ENCODE data around the gene ATP8A2. TPM values are rescaled to one million over a fixed set of nuclear protein-coding genes. Genes with fewer than 3 reads are reported as not detected.

Gene ATP8A2
- total RNA-seq, 1 donor: 0.72 TPM

DNA sequence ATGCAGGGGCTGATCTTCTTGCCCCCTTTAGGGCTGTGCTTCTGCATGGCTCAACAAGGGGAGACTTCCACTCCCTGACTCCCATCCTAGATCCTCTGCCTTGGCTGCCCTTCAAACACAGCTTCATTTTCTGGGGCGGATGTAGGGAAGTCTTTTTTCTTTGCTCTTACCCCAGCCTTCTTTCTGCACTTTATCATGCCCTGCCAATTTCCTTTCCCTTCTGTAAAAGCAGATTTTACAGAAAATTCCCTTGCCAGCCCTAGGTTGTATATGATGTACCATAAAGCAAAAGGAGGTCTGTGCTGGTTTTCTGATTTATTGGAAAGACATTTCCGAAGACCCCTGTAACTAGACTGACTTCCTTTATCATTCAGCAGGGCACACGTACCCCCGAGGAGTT, 396.6 kb downstream of the ATP8A2 start:
- H3K4me1 ChIP-seq (ENCODE audit: insufficient read depth, low read length): no peaks in the 10 kb centered on the region
- no peaks in the 10 kb centered on the region for H3K36me3 ChIP-seq (ENCODE audit: insufficient read depth, low read length)
- no peak overlapping the region for H3K27ac ChIP-seq (ENCODE audit: low read depth, low read length)
- no peaks in the 10 kb centered on the region for H4K20me1 ChIP-seq (ENCODE audit: insufficient read depth, low read length)
- no peaks in the 10 kb centered on the region for H3K9me3 ChIP-seq (ENCODE audit: low read depth, low read length)
- no peak overlapping the region for H3K4me3 ChIP-seq (ENCODE audit: insufficient read depth, low read length)
- no peak overlapping the region for H3K4me2 ChIP-seq (ENCODE audit: insufficient read depth, low read length)
- no peak for DNase-seq (ENCODE audit: insufficient read length, low spot score, missing footprints)
- H3K27me3 ChIP-seq (ENCODE audit: insufficient read depth, low read length): peaks cover under 1% of the 10 kb centered on the region
- no peaks in the 10 kb centered on the region for H3K79me2 ChIP-seq (ENCODE audit: insufficient read depth, low read length)
- H2AFZ ChIP-seq (ENCODE audit: low read length): no peak overlapping the region
- TF ChIP-seq, protein P1, sequence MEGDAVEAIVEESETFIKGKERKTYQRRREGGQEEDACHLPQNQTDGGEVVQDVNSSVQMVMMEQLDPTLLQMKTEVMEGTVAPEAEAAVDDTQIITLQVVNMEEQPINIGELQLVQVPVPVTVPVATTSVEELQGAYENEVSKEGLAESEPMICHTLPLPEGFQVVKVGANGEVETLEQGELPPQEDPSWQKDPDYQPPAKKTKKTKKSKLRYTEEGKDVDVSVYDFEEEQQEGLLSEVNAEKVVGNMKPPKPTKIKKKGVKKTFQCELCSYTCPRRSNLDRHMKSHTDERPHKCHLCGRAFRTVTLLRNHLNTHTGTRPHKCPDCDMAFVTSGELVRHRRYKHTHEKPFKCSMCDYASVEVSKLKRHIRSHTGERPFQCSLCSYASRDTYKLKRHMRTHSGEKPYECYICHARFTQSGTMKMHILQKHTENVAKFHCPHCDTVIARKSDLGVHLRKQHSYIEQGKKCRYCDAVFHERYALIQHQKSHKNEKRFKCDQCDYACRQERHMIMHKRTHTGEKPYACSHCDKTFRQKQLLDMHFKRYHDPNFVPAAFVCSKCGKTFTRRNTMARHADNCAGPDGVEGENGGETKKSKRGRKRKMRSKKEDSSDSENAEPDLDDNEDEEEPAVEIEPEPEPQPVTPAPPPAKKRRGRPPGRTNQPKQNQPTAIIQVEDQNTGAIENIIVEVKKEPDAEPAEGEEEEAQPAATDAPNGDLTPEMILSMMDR (IDR thresholded peaks at IDR 0.05; ENCODE audit: extremely low read depth, low read depth, low read length): no peak

DNA sequence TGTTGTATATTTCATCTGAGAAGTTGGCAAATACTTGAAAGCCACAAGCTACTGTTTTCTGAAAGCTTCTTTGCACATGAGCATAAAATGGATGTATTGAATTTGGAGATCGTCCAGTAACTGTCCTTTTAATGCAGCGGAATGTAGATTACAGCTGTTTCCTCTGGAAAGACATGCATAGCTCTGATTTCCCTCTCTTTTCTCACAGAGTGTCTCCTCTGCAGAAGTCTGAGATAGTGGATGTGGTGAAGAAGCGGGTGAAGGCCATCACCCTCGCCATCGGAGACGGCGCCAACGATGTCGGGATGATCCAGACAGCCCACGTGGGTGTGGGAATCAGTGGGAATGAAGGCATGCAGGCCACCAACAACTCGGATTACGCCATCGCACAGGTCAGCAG, 397.1 kb downstream of the ATP8A2 start:
- no peaks in the 10 kb centered on the region for H3K27me3 ChIP-seq (ENCODE audit: insufficient read depth, low read length)
- H3K9me3 ChIP-seq (ENCODE audit: low read depth, low read length): no peaks in the 10 kb centered on the region
- H4K20me1 ChIP-seq (ENCODE audit: insufficient read depth, low read length): no peaks in the 10 kb centered on the region
- H3K4me2 ChIP-seq (ENCODE audit: insufficient read depth, low read length): no peak overlapping the region
- no peak for DNase-seq (ENCODE audit: insufficient read length, low spot score, missing footprints)
- no peaks in the 10 kb centered on the region for H3K36me3 ChIP-seq (ENCODE audit: insufficient read depth, low read length)
- H3K4me3 ChIP-seq (ENCODE audit: insufficient read depth, low read length): no peak overlapping the region
- no peak overlapping the region for H2AFZ ChIP-seq (ENCODE audit: low read length)
- no peak overlapping the region for H3K27ac ChIP-seq (ENCODE audit: low read depth, low read length)
- TF ChIP-seq, protein P1 (IDR thresholded peaks at IDR 0.05; ENCODE audit: extremely low read depth, low read depth, low read length): no peak
- H3K79me2 ChIP-seq (ENCODE audit: insufficient read depth, low read length): no peaks in the 10 kb centered on the region
- H3K4me1 ChIP-seq (ENCODE audit: insufficient read depth, low read length): no peaks in the 10 kb centered on the region

DNA sequence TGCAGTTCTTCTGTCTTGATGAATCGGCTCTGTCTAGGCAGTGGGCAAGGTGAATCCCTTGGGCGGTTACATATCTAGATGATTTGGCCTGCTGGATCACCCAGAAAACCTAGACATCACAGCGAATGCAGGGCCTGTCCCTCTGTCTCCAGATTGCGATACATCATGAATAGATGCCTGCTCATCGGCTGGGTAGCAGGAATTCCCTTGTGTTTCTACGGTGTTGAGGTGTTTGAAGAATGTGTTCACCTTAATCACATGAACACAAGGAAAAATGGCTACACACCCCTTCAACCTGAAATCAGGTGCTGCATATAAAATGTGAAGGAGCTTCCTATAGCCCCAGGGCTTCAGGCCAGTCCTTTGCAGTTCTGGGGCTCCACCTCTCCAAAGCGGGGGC, 398.8 kb downstream of the ATP8A2 start:
- no peaks in the 10 kb centered on the region for H3K9me3 ChIP-seq (ENCODE audit: low read depth, low read length)
- H3K4me1 ChIP-seq (ENCODE audit: insufficient read depth, low read length): no peaks in the 10 kb centered on the region
- H3K79me2 ChIP-seq (ENCODE audit: insufficient read depth, low read length): no peaks in the 10 kb centered on the region
- H4K20me1 ChIP-seq (ENCODE audit: insufficient read depth, low read length): no peaks in the 10 kb centered on the region
- H3K36me3 ChIP-seq (ENCODE audit: insufficient read depth, low read length): no peaks in the 10 kb centered on the region
- H3K27me3 ChIP-seq (ENCODE audit: insufficient read depth, low read length): no peaks in the 10 kb centered on the region
- H3K4me2 ChIP-seq (ENCODE audit: insufficient read depth, low read length): no peak overlapping the region
- H2AFZ ChIP-seq (ENCODE audit: low read length): no peak overlapping the region
- no peak overlapping the region for H3K27ac ChIP-seq (ENCODE audit: low read depth, low read length)
- TF ChIP-seq, protein P1 (IDR thresholded peaks at IDR 0.05; ENCODE audit: extremely low read depth, low read depth, low read length): no peak
- DNase-seq (ENCODE audit: insufficient read length, low spot score, missing footprints): no peak
- H3K4me3 ChIP-seq (ENCODE audit: insufficient read depth, low read length): no peak overlapping the region

DNA sequence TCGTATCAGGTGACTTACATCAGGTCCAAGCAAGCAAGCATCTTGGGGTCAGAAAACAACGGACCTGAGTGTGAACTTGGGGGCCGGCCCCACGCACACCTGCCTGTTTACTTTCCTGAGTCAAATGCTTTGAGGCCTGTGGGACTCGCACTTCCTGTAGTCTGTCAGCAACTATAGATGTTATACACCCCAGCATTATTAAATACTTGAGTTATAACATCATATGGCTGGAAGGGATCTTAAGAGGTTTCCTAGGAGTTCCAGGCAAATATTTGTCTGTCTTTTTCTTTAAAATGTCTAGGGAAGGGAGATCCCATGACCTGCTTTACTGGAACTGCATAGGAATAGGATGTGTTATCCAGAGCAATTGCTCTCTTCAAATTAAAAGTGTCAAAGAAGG, 399.4 kb downstream of the ATP8A2 start:
- TF ChIP-seq, protein P1 (IDR thresholded peaks at IDR 0.05; ENCODE audit: extremely low read depth, low read depth, low read length): no peak
- no peak overlapping the region for H3K4me2 ChIP-seq (ENCODE audit: insufficient read depth, low read length)
- DNase-seq (ENCODE audit: insufficient read length, low spot score, missing footprints): no peak

More for the DNA sequence above, 399.4 kb downstream of the ATP8A2 start:
- no peaks in the 10 kb centered on the region for H3K9me3 ChIP-seq (ENCODE audit: low read depth, low read length)
- H3K4me1 ChIP-seq (ENCODE audit: insufficient read depth, low read length): no peaks in the 10 kb centered on the region
- no peak overlapping the region for H3K4me3 ChIP-seq (ENCODE audit: insufficient read depth, low read length)
- H3K27me3 ChIP-seq (ENCODE audit: insufficient read depth, low read length): no peaks in the 10 kb centered on the region
- H3K27ac ChIP-seq (ENCODE audit: low read depth, low read length): no peak overlapping the region
- no peaks in the 10 kb centered on the region for H3K36me3 ChIP-seq (ENCODE audit: insufficient read depth, low read length)
- H3K79me2 ChIP-seq (ENCODE audit: insufficient read depth, low read length): no peaks in the 10 kb centered on the region
- H2AFZ ChIP-seq (ENCODE audit: low read length): no peak overlapping the region
- no peaks in the 10 kb centered on the region for H4K20me1 ChIP-seq (ENCODE audit: insufficient read depth, low read length)

All from osteoblast (primary cell).